Measurements from ENCODE around the gene PHACTR3.

The PHACTR3 gene

DNA sequence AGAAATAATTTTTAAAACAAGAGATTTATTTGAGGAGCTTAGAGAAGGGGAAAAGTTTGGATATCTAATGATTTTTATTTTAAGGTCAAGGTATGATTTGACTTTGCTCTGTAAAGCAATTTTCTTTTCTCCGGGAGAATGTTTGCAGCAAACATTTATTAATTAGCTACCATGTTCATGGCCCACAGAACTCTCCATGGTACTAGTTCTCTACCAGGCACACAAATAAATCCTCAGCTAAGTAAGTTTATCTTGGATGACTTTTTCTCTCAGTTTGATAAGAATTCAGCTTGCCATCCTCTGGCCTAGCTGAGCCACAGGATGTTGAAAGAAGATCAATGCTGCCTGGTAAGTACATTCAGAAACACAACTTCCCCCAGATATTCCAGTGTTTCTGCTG is 94.3 kb downstream of the PHACTR3 start:
- H3K4me3 ChIP-seq (ENCODE audit: low read length): no peak overlapping the region
- no peak for TF ChIP-seq ZNF274 (IDR thresholded peaks at IDR 0.05; ENCODE audit: low read depth, low read length)

DNA sequence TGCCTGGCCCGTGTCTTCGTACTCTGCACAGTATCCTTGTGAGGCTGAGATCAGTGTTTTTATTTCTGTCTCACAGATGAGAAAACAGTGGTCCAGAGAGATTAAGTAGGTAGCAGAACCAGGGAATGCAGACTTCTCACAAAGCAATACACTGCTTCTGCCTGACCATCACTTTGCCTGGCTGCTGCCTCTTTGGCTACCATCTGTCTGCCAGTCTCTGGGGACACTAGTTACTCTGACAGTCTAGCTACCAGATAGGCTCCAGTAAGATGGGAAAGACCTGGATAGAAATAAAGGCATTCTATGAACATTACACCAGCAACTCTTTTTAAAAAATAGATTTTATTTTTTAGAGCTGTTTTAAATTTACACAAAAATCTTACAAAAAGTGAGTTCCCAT is 96.9 kb downstream of the PHACTR3 start:
- no peak overlapping the region for H3K4me3 ChIP-seq (ENCODE audit: low read length)
- TF ChIP-seq ZNF274 (IDR thresholded peaks at IDR 0.05; ENCODE audit: low read depth, low read length): no peak

DNA sequence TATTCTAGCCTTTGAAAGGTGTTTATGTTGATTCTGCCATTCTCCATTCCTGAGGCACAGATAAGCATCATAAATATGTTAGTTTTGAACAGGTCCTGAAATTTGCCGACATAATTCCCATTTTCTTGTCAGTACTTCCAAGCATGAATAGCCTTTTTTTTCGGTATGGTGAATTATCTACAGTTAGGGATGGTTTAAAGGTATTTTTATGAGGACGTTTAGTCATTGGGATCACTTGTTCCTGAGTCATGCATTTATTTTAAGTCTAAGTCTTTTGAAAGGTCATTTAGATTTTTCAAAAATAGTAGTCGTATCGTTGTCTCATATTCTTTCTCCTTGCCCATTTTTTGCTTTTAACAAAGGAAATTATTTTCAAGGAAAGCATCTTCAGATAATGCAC is 98.7 kb downstream of the PHACTR3 start:
- no peak for TF ChIP-seq ZNF274 (IDR thresholded peaks at IDR 0.05; ENCODE audit: low read depth, low read length)
- H3K4me3 ChIP-seq (ENCODE audit: low read length): no peak overlapping the region

DNA sequence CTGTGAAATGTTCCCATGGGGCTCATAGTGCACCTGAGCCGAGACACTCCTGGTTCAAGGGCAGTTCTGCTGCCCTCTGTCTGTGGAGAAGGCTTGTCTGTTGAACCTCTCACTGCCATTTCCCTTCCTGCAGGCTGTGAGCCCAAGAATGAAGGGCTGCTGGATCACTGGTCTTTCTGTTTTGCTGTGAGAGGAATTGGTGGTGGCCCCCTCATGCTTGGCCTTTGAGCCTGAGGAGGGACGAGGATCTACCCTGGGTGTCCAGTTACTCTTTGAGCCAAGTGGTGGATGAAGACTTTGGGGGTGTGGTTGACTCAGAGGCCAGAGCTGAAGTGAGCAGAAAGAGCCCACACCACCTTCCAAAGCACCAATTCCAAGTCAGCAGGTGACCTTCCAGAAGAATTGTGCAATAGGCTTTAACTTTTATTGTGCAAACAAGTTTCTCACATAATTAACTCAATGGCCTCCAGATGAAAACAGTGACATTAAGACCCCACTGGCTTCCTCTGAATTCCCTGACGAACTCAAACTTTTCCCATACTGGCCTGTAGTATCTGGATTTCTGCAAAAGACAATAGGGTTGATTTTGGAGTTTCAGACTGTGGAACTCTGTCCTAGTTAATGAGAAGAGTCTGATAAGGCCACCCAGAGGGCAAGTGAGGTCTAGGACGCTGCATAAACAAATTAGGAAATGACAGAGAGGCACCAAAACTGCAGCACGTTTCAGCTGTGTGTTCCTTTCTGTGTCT is 101.5 kb downstream of the PHACTR3 start:
- H3K4me3 ChIP-seq (ENCODE audit: low read length): no peak overlapping the region
- no peak for TF ChIP-seq ZNF274 (IDR thresholded peaks at IDR 0.05; ENCODE audit: low read depth, low read length)

DNA sequence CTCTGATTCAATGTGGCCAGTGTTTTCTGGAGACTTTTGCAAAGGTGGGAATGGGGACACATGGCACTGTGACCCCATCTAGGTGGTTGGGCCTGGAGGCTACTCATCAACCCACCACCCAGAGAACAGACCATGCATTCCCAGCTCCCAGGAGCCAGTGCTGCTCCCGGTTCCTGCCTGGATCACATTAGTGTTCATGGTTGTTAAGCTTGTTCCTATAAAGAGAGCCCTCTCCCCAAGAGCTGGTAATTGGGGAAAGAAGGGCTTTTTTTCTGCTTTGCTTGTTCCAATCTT is 102.0 kb downstream of the PHACTR3 start:
- no peak for TF ChIP-seq ZNF274 (IDR thresholded peaks at IDR 0.05; ENCODE audit: low read depth, low read length)
- H3K4me3 ChIP-seq (ENCODE audit: low read length): no peak overlapping the region

DNA sequence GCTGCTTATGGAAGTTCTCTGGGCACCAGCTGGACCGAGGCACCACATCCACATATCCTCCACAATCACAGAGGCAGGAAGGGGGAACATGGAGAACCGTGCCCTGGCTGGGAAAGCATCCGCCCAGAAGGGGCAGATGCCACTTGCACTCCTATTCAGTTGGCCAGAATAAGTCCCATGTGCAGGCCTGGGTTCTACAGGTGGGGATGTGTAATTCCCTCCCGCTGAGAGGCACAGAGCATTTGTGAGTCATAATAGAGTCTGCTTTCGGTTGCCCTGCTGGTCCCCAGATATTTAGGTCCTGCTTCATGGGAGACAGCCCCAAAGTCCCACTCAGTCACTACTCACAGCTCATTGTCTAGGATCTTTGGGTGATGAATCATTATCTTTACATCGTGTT is 104.0 kb downstream of the PHACTR3 start:
- TF ChIP-seq ZNF274 (IDR thresholded peaks at IDR 0.05; ENCODE audit: low read depth, low read length): no peak
- no peak overlapping the region for H3K4me3 ChIP-seq (ENCODE audit: low read length)

DNA sequence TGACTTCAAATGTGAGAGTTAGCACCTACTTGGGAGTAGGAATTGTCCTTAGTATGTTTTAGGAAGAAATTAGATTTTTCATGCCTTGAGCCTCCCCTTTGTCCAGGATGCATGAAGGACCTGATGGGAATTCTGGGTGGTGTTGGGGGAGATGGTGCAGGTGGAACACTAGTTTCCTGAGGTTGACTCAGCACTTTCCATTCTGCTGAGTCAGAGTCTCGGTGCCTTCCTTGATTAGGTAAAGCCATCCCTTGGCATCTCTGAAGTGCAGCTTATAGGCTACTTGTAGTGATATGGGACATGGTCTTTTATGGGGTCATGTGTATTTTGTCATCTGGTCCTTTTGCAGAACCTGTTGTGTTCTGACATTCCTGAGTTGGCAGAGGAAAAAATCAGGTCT is 105.3 kb downstream of the PHACTR3 start:
- H3K4me3 ChIP-seq (ENCODE audit: low read length): no peak overlapping the region
- no peak for TF ChIP-seq ZNF274 (IDR thresholded peaks at IDR 0.05; ENCODE audit: low read depth, low read length)

DNA sequence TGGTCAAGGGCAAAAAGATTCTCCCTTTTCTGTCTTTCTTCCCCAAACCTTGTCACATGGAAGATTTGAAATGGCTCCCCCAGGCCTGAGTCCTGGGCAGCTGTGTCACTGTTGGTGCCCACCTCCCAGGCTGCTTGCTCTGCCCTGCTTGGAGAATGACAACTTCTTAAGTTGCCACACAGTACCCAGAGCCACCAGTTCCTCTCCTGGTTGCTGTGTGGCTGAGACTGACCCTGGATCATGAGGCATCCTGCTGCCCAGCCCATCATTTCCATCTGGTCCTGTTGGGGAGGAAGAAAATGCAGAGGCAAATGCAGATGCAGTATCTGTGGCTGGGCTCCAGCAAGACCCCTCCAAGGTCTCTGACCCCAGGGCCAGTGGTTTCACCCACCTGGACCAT is 113.7 kb downstream of the PHACTR3 start:
- TF ChIP-seq ZNF274 (IDR thresholded peaks at IDR 0.05; ENCODE audit: low read depth, low read length): no peak
- no peak overlapping the region for H3K4me3 ChIP-seq (ENCODE audit: low read length)

DNA sequence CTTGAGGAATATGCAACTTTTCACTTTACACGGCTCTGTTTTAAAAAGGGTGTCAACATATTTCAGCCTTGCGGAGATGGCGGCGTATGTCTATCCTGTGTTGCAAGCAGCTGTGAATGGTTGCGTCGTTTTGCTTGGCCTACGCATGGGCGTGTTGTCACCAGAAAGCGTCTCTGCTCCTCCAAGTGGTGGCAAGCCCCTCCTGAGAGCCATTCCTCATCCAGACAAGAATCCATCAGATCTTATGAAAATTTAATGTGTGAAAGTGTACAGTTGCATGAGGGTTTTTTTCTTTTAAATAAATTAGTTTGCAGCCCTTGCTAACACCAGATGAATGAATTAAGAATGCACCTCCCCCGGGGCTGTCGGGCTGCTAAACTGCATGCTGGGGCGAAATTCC is 114.4 kb downstream of the PHACTR3 start:
- no peak overlapping the region for H3K4me3 ChIP-seq (ENCODE audit: low read length)
- TF ChIP-seq ZNF274 (IDR thresholded peaks at IDR 0.05; ENCODE audit: low read depth, low read length): no peak

DNA sequence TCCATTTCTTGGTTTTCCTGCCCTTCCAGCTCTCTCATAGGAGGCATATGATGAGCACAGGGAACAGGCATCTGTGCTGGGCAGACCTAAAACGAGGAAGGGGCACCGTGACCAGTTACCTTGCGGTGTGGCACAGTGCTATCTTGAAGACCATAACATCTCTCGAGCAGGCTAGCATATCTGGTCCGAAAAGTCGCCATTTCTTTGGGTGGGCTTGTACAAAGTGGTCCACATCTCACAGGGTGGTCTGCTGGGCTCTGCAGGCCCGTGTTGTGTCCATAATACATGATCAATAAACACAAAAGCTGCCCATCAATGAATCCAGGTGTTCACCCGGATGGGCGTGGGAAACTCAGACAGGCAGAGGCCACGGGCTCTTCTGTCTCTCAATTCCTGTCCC is 115.7 kb downstream of the PHACTR3 start:
- no peak for TF ChIP-seq ZNF274 (IDR thresholded peaks at IDR 0.05; ENCODE audit: low read depth, low read length)
- no peak overlapping the region for H3K4me3 ChIP-seq (ENCODE audit: low read length)

DNA sequence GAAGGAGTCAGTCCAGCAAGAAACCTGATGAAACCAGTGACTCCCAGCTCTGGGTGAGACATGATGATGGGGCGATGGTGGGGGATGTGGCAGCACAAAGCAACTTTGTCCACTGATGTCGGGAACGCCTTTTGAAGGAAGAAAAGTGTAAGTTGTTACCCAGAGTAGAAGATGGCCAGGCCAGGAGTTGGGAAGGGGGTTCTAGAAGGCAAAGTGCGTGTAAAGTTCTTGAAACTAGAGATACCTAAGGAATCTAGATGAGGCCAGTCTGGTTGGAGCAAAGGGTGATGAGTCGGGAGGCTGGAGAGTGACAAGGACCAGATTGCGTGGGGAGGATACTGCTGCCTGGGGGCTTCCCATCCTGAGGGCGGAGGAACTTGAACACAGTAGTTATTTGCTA is 117.0 kb downstream of the PHACTR3 start:
- TF ChIP-seq ZNF274 (IDR thresholded peaks at IDR 0.05; ENCODE audit: low read depth, low read length): no peak
- H3K4me3 ChIP-seq (ENCODE audit: low read length): no peak overlapping the region

DNA sequence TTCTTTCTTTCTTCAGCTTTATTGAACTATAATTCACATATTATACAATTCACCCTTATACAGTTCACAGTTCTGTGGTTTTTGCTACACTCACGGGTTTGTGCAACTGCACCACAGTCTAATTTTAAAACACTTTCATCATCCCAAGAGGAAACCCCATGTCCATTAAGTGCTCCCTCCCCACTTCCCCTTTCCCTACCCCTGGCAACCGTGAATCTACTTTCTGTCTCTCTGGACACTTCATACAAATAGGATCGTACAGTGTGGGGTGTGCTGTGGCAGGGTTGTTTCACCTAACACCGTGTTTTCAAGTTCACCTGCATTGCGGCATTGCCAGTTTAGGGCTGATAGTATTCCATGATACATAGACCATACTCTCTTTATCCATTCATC is 118.8 kb downstream of the PHACTR3 start:
- no peak for TF ChIP-seq ZNF274 (IDR thresholded peaks at IDR 0.05; ENCODE audit: low read depth, low read length)
- no peak overlapping the region for H3K4me3 ChIP-seq (ENCODE audit: low read length)

DNA sequence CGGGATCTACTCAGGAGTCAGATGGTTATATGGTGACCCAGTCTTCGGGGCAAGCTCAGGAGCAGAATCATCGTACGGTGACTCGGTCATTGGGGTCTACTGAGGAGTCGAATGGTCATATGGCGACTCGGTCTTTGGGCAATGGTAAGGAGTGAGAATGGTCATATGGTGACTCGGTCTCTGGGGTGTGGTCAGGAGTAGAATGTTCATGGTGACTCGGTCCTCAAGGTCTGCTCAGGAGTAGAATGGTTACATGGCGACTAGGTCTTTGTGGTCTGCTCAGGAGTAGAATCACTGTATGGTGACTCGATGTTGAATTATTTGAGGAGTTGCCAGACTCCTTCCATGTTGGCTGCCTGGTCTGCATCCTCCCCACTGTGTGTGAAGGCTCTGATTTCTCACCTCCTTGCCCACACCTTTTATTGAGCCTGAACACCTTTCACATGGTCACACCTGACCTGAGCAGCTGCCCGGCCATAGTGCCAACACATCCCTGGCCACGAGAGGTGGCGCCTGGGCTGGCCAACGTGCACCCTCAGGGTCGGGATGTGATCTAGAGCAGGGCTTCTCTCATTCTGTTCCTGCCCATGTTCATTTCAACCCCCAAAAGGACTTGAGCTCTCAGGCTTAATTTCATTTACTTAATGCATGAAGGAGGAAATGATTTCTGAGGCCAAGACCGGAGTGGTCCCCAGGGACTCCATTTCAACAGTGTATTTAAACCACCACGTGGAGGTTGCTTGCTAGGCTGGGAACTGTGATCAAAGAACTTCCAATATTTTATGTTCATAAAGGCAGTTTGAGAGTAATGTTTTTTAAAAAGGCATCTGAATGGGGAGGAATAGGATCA is 119.5 kb downstream of the PHACTR3 start:
- TF ChIP-seq ZNF274 (IDR thresholded peaks at IDR 0.05; ENCODE audit: low read depth, low read length): no peak
- H3K4me3 ChIP-seq (ENCODE audit: low read length): no peak overlapping the region

DNA sequence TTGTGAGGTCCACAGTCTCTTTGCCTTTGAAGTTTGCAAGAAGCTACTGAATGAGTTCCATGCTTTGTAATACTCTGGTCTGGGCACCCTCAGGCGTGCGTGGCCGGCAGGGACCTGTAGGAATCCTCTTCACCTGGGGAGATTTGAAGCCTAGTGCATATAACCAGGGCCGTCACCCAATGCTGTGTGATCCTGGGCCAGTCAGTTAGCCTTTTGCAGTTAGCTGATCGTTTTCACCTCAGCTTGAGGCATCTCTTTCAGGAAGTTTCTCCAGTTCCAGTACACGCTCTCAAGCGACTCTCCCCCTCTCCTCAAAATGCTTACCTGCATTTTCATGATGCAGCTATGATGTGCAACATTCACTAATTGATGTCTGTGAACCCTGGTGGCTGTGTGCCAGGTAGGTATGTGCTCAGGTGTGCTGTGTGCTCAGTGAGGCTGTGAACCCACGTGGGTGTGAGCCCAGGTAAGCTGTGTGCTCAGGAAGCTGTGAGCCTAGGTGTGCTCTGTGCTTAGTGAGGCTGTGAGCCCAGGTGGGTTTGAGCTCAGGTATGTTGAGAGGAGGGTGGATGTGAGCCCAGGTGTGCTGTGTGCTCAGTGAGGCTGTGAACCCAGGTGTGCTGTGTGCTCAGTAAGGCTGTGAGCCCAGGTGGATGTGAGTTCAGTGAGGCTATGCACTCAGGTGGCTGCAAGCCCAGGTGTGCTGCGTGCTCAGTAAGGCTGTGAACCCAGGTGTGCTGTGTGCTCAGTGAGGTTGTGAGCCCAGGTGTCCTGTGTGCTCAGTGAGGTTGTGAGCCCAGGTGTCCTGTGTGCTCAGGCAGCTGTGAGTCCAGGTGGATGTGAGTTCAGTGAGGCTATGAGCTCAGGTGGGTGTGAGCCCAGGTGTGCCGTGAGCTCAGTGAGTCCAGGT is 120.4 kb downstream of the PHACTR3 start:
- H3K4me3 ChIP-seq (ENCODE audit: low read length): no peak overlapping the region
- no peak for TF ChIP-seq ZNF274 (IDR thresholded peaks at IDR 0.05; ENCODE audit: low read depth, low read length)

Measured in GM08714 (cell line).